IPS-NIHi7 (cell line): ENCODE data around the gene AGT.
A peak's percentile ranks its signal among the peaks of the same experiment; 100 is the strongest.
"Not testable (repeated sequence)": the region's sequence is repeated elsewhere in the genome, so short reads cannot be mapped to it uniquely, and the experiment has no call there.

ENCODE experiments used
- DNase-seq: peaks from one replicate; pipeline ENCODE4 v3.0.0; 2012; ENCODE audit warnings: mixed read lengths; ENCODE audit errors: extremely low spot score

The AGT gene

DNA sequence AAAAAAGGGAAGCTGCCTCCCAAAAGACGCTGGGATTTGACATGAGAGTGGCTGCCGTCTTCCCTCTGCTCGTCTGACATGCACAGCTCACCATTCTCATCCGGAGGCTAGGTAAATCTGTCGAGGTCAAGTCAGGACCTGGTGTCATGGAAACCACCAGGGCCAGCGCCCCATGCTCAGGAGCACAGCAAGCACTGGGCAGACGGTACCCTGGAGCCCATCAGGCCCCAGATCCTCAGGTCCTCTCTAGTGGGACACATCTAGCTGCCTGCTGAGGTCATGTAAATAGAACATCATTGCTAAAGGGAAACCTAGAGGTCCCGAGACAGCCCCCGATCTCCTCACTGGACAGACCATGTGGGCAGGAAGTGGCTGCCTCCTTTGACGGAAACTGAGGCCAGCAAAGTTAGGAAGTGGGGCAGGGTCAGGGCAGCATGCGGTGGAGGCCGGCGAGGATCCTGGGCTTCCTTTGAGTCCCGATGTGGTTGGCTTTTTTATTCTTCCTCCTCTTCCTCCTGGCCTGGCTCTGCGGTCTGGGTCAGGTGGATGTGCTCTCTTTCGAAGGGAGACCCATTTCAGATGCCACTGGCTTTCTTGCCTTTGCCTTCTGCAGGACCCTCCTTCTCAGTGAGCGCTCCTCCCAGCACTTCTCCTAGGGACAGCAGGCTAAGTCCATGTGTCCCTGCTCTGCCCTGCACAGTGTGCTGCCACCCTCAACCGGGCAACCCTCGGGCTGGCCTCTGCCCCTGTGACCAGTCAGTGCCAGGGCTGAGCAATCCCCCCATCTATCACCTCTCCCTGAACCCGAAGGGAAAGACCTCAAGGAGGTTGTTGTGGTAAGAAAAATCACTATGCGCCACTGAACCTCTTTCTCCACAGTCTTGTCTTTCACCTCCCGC, 5.9 kb downstream of the AGT start:
- DNase-seq = no peak

DNA sequence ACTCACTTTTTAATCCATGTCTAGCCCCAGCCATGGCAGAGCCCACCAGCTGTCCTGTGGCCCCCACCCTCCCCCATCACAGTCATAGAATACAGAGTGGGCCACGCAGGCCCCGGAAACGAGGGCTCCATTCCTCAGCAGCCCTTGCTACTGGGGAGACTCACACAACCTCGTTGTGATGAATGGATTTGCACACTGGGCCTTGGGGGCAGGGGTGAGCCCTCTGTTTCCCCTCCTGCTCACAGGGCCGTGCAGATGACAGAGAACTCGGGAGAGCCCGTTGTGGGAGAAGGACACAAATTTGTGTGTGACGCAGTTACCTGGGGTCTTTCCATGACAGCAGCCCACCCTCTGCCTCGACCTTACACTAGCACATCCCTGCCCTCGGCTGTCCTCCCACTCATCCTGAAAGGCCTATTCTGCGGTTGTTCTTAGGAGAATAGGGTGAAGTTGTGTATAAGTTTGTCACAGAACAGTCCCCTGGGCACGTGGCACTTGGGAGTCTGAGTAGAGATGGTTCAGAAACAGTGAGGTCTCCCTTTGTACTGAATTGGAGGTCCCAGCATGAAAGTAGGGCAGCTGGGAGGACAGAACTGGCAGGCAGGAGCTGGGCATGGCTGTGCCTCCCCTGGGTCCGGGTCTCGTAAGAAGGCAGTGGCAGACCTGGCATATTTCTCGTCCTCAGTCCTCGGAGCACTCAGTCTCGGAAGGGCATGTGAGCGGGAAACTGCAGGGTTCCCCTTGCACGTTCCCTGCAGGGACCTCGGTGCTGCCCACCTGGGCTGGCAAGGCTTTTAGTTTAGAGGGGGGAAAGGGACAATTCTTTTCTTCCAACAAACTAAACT, 6.8 kb downstream of the AGT start:
- DNase-seq = no peak

DNA sequence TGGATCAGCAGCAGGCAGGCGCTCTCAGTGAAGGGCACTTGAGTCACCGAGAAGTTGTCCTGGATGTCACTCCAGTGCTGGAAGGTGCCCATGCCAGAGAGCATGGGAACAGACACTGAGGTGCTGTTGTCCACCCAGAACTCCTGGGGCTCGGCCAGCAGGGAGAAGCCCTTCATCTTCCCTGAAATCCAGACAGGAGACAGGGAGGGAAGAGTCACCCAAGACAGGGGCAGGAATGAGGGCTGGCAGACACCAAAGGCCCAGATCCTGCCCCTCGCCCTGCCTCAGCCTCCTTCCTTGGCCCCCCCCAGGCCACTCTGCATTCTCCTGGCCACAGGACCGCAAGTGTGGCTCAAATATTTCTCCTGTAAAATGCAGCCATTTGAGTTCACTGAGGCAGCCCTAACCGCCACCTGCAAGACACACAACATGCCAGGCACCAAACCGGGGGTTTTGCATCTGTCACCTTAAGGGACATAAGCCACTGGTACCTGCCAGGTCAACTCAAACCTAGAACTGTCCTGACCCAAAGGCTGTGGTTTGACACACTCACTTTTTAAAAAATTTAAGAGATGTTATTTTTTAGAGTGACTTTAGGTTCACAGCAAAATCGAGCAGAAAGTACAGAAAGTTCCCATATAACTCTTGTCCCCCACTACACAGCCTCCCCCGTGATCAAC, 7.8 kb downstream of the AGT start:
- DNase-seq = no peak

DNA sequence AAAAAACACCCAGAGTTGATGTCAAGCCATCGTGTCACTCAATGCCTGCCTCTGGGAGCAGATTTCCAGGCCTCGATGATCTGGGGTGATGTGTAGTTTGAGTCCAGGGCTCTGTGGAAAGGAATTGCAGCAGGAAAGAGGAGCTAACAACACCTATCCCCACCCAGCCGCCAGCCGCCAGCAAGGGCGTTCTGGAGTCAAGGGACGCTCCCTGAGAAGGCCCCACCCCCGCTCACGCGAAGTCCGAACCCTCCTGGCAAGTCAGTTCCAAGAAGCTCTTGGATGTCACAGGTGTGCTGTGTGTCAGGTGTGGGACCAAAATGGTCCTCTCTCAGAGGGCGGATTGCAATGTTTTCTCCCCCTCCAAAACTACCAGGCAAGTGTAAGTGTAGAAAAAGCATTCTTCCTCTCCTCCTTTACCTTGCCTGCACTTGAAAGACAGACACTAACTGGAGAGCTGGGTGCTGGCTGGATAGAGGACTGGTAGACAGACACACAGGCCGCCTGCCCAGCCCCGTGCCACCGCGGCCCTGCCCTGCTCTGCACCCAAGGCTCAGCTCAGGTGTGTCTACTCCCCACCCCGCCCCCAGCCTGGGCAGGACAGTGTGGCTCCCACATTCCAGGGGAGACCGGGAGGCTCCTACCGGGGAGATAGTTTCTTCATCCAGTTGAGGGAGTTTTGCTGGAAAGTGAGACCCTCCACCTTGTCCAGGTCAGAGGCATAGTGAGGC, 8.5 kb downstream of the AGT start:
- no peak for DNase-seq

DNA sequence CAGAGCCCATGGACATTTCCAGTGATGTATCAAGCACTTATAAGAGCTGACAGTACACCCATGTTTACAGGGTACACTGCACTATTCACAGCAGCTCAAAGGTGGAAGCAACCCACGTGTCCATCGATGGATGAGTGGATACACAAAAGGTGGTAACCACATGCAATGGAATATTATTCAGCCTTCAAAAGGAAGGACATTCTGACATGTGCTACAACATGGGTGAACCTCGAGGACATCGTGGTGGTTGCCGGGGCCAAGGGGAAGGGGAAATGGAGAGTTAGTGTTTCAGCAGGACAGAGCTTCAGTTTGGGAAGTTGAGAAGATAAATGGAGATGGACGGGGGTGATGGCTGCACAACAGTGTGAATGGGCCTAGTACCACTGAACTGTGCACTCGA, 9.1 kb downstream of the AGT start:
- no peak for DNase-seq

DNA sequence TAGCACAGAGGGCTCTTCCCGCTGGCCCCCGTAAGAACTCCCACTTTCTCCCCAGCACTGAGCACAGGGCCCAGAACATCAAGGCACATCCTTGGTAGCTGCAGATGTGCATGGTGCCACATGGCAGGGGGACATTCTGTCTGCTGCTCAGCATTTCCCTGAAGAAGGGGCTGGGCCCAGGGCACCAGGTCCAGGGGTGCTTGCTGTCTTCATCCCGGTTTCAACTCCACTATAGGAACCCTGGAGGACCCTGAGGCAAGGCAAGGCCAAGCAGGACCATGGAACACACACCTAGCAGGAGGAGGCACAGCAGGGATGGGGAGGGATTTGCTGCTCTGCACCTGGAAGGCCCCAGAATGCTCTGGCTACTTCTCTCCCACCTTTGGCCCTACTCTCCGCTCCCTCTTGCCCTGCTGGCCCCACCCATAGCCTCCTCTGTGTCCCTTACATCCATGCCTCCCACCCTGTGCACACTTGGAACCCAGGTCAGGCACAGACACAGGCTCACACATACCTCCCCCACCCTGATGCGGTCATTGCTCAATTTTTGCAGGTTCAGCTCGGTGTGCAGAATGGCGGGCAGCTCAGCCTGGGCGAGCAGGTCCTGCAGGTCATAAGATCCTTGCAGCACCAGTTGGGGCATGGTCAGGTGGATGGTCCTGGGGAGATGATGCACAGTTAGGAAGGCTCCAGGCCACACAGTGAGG, 10.1 kb downstream of the AGT start:
- no peak for DNase-seq

DNA sequence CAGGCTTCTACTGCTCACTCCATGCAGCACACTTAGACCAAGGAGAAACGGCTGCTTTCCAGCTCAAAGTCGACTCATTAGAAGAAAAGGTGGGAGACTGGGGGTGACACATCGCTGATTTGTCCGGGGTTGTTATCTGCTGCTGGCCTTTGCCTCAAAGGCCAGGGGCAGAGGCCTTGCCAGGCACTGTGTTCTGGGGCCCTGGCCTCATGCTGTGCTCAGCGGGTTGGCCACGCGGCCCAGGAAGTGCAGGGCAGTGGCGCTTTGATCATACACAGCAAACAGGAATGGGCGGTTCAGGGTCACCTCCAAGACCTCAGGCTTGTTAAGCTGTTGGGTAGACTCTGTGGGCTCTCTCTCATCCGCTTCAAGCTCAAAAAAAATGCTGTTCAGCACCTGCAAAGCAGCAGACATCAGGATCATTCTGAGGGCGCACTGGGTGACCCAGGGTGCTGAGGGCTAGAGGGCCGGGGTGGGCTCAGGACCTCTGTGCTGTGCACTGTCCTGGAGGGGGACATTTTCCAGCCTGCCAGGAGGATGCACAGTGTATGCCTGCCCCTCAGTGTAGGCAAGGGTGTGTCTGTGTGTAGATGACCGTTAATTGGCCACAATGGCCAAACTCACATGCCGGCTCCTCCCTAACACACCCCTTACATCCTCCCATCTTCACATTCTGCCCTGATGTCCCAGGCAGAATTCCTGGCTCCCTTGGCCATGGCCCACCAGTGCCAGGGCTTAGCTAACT, 10.8 kb downstream of the AGT start:
- no peak for DNase-seq

DNA sequence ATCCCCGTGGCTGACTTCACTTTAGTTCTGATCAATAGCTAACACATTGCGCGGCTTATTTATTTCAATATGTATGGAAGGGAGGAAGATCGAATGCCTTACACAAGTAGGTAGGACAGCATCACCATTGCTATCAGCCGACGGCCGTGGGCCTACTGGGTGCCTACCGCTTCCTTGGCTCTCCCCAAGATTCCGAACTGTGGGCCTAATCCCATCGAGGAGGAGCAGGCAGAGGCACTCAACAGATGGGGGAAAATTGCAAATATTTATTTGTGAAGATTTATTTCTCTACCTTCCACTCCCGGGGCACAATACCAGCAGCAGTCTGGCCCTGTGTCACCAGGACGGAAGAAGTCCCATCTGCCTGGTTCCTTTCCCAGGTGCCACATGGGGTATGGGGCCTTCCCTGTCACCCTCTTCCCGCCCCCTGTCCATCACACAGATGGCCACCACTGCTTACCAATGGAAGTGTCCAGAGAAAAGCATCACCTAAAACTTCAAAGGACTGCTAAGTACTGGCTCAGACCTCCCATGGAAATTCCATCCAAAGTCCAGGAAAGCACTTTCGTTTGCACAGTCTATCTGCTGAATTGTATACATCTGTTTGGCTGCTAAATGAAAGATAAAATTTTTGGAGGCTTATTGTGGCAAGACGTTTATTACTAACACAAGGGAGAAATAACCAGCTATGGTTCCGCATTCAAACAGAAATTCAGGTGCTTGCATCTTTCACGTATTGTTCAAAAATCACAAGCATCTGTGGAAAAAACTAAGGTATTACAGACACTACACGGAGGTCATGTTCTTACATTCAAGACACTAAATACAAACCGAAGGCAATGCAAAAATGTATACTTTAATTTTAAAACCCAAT, 11.8 kb downstream of the AGT start:
- no peak for DNase-seq

DNA sequence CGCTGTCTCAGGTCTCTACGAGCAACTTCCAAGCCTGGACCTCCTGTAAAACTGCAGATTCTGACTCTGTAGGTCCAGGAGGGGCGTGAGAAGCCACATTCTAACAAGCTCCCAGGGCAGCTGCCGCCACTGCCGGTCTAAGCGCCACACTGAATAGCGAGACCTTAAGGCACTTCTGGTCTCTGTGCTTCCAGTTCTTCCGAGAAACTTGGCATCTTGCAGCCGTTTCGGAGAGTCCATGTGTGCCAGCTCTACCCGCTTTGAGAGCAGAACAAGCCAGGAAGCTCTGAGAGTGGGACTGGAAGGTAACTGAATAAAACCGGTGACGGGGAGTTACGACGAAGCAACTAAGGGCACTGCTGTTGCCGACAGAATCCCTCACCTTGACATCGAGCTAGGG, 12.5 kb downstream of the AGT start:
- DNase-seq = no peak

DNA sequence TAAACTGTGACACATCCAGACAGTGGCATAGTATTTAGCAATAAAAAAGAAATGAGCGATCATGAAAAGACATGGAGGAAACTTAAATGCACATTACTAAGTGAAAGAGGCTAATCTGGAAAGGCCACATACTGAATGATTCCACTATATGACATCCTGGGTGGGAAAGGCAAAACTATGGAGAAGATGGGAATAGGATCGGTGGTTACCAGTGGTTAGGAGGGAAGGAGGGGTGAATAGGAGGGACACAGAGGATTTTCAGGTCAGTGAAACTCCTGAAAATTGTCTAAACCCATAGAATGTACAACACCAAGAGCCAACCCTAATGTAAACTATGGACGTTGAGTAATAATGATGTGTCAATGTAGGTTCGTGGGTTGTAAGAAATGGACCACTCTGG, 13.8 kb downstream of the AGT start:
- DNase-seq = no peak

DNA sequence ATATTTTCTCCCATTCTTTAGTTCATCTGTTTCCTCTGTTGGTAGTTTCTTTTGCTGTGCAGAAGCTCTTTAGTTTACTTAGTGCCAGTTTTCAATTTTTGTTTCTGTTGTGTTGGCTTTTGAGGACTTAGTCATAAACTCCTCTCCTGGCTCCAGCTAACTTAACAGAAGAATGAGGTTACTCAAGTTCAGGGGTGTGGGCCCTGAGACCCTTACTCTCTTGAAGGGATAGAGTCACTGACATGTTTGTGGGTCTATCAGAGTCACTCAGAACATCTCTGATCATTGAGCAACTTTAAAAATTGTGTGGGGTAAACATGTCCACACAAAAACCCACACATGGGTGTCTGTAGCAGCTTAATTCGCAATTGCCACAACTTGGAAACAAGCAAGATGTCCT, 14.2 kb downstream of the AGT start:
- DNase-seq = no peak

DNA sequence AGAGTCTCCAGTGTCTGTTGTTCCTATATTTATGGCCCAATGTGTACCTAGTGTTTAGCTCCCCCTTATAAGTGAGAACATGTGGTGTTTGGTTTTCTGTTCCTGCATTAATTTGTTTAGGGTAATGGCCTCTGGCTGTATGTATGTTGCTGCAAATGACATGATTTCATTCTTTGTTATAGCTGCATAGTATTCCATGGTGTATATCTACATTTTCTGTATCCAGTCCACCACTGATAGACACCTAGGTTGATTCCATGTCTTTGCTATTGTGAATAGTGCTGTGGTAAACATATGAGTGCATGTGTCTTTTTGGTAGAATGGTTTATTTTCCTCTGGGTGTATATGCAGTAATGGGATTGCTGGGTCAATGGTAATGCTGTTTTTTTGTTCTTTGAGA, 15.0 kb downstream of the AGT start:
- not testable (repeated sequence) for DNase-seq

DNA sequence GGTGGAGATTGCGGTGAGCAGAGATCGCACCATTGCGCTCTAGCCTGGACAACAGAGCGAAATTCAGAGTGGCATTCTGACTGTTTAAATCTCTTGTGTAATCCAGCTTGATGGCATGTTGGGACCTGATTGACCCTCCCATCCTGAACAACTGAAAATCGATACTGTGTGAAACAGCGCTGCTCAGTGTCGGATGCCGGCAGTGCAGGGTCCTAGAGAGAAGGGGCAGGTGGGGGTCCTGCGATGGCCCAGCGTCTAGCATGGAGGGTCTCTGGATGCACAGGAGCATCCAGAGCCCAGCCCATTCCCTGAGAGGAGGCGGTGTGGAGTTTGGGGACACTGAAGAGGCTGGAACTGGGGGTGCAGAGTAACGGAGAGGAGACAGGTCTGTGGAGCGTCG, 15.8 kb downstream of the AGT start:
- DNase-seq = peak; percentile 65

DNA sequence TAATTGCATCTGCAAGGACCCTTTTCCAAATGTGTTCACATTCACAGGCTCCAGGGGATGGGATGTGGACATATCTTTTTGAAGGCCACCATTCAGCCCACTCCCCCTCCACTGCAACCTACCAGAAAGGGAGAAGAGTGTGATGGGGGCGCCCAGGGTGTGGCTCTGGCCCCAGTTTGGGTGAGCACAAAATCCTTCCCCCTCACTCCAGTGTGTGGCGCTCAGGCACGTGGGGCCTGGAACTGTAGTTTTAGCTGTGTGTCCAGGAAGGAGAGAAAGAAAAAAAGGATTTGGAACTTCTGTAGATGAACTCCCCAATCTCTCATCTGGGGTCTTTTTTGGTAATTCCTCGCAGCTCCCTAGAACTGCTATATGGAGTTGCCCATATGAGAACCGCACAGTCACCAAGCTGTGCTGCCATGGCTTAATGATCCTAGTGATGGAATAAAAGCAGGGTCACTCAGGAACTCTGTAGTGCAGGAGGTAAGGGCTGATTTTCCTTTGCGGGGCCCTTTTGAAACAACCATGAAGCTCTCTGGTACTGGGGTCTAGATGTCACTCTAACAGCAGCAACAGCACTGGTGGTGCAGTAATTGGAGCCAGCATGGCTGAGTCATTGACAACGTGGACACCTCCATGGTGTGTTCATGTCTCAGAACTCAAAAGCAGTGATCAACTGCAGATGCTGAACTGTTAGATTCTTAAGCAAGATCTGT, 17.0 kb downstream of the AGT start:
- no peak for DNase-seq

DNA sequence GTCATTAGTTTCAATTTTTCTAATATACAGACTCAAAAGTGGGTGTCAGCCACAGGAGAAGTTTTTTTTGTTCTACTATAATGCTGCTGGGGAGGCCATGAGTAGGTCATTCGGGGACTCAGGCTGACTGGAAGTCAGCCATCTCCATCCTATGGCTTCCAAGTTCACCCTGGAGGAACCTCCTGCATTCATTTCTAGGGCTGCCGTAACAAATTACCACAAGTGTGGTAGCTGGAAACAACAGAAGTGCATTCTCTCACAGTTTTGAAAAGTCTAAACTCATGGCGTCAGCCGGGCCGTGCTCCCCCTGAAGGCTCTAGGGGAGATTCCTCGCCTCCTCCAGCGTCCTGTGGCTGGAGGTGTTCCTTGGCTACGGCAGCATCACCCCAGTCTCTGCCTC, 17.7 kb downstream of the AGT start:
- no peak for DNase-seq

DNA sequence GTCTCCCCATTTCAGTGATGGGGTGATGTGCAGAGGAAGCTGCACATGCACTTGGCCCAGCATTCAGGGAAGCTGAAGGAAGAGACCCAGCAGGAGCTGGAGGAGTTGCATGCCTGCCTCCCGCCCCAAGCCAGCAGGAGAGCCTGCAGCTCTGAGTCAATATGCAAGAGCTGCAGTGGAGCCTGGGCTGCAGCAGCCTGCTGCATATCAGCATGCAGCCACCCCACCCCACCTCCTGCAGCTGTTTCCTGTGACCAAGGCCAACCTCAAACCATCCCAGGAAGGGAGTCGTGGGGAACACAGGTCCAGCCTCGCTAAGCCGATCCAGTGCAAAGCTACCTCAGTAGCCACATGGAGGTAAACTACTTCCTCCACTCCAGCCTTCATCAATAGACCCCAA, 18.9 kb downstream of the AGT start:
- DNase-seq = no peak

DNA sequence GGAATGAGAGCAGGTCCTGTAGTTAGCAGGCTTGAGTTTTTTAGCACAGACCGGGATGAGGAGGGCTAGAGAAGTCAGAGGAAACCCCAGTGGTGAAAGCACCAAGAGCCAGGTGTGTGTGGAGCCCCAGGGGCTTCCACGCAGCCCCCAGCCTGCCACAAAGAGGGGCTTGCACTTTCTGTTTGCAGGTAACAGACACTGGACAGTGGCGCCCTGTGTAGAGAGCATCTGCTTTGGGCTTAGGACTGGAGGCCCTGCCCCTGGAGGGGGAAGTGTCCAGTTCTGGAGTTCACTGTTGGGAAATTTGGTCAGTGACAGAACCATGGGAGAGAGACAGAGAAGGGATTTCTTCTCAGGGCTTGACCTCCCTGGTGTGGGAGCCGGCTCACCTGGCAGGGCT, 19.5 kb downstream of the AGT start:
- DNase-seq = no peak

DNA sequence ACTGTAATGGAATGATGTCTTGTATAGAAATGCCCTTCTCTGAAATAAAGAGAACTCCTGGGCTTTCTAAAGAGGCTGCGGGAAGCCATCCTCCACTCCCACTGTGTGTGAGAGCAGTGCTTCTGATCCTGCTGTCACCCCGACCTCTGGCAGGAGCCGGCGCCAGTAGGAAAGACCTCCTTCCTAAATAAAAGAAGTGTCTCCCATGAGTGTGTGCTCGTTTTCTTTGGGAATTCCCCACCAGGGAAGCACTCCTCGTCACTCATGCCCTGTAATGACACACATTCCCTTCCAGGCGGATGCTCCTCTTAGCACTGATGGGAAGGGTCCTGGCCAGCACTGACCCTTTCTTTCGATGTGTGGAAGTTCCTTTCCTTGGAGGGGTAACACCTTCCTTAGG, 20.1 kb downstream of the AGT start:
- DNase-seq = no peak

DNA sequence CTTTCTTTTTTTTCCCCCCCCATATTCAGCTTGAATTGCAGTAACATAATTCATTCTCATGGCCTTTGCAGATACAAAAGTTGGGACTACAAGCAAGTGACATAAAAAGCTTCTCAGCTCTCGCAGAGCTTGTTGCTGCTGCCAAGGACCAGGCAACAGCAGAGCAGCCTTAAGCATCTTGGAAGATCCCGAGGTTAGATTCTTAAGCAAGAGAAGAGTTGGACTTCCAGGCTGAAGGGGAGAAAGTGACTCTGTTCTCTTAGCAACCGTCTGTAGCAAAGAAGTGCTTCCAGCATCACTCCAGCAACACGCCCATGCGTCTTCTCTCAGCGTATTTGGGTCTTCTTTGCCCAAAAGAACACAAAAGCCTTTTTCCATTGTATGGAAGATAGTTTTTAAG, 20.7 kb downstream of the AGT start:
- no peak for DNase-seq
